ENCODE measurements around the gene POLN.

DNA sequence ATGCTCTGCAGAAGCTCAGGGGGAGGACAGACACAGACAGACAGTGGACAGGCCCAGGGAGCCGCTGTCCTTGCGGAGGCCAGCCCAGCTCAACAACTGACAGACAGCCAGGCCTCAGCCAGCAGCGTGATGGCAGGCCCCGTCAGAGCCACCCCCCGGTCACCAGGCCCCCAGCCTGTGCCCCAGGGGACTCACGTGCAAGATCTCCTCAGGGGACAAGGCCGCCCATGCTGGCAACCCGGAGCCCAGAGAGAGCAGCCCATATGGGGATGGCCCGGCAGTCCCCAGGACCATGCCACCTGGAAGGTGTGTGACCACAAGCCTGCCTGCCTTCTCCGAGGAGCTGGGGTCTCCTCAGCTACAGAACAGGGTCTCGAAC is 48.0 kb upstream of the POLN start:
- TF ChIP-seq OSR1 (CRISPR knock-in tag; IDR thresholded peaks at IDR 0.05): no peak
- no peak for TF ChIP-seq ZNF8 (CRISPR knock-in tag; IDR thresholded peaks at IDR 0.05)
- TF ChIP-seq, protein P1, sequence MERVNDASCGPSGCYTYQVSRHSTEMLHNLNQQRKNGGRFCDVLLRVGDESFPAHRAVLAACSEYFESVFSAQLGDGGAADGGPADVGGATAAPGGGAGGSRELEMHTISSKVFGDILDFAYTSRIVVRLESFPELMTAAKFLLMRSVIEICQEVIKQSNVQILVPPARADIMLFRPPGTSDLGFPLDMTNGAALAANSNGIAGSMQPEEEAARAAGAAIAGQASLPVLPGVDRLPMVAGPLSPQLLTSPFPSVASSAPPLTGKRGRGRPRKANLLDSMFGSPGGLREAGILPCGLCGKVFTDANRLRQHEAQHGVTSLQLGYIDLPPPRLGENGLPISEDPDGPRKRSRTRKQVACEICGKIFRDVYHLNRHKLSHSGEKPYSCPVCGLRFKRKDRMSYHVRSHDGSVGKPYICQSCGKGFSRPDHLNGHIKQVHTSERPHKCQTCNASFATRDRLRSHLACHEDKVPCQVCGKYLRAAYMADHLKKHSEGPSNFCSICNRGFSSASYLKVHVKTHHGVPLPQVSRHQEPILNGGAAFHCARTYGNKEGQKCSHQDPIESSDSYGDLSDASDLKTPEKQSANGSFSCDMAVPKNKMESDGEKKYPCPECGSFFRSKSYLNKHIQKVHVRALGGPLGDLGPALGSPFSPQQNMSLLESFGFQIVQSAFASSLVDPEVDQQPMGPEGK (CRISPR knock-in tag; IDR thresholded peaks at IDR 0.05; ENCODE audit: borderline replicate concordance): no peak
- no peak for TF ChIP-seq RARB (CRISPR knock-in tag; IDR thresholded peaks at IDR 0.05)
- no peak for TF ChIP-seq ARNTL (CRISPR knock-in tag; IDR thresholded peaks at IDR 0.05; ENCODE audit: borderline replicate concordance, low read depth)
- no peak for TF ChIP-seq TCF4 (CRISPR knock-in tag; IDR thresholded peaks at IDR 0.05; ENCODE audit: borderline replicate concordance)
- no peak for TF ChIP-seq ZFP30 (CRISPR knock-in tag; IDR thresholded peaks at IDR 0.05)
- TF ChIP-seq, protein P2, sequence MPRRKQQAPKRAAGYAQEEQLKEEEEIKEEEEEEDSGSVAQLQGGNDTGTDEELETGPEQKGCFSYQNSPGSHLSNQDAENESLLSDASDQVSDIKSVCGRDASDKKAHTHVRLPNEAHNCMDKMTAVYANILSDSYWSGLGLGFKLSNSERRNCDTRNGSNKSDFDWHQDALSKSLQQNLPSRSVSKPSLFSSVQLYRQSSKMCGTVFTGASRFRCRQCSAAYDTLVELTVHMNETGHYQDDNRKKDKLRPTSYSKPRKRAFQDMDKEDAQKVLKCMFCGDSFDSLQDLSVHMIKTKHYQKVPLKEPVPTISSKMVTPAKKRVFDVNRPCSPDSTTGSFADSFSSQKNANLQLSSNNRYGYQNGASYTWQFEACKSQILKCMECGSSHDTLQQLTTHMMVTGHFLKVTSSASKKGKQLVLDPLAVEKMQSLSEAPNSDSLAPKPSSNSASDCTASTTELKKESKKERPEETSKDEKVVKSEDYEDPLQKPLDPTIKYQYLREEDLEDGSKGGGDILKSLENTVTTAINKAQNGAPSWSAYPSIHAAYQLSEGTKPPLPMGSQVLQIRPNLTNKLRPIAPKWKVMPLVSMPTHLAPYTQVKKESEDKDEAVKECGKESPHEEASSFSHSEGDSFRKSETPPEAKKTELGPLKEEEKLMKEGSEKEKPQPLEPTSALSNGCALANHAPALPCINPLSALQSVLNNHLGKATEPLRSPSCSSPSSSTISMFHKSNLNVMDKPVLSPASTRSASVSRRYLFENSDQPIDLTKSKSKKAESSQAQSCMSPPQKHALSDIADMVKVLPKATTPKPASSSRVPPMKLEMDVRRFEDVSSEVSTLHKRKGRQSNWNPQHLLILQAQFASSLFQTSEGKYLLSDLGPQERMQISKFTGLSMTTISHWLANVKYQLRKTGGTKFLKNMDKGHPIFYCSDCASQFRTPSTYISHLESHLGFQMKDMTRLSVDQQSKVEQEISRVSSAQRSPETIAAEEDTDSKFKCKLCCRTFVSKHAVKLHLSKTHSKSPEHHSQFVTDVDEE (CRISPR knock-in tag; IDR thresholded peaks at IDR 0.05): no peak
- TF ChIP-seq ESRRG (CRISPR knock-in tag; IDR thresholded peaks at IDR 0.05): no peak
- TF ChIP-seq ZNF565 (CRISPR knock-in tag; conservative IDR thresholded peaks at IDR 0.05; ENCODE audit: low read depth): no peak
- TF ChIP-seq SNAI2 (CRISPR knock-in tag; IDR thresholded peaks at IDR 0.05): no peak
- TF ChIP-seq CSDC2 (CRISPR knock-in tag; IDR thresholded peaks at IDR 0.05): no peak

Data from SK-N-SH treated with all-trans-retinoic acid at 6 μM for 48 hours (cell line).